Neural progenitor cell (in vitro differentiated cells): ENCODE results near the gene MPHOSPH8.

ENCODE experiments used
- CTCF ChIP-seq: fragments of 200-600 bp; sonication (generic); IDR thresholded peaks from 2 replicates; pipeline ENCODE4 v1.5.1; 2017; ENCODE audit warnings: antibody characterized with exemption, mild to moderate bottlenecking
- EZH2 ChIP-seq: fragments of 200-600 bp; sonication (generic); IDR thresholded peaks from 2 replicates; pipeline ENCODE4 v1.6.1; 2017; ENCODE audit warnings: antibody characterized with exemption, mild to moderate bottlenecking, moderate library complexity

- TF ChIP-seq CTCF: no peak
- no peak for TF ChIP-seq EZH2
These were observed 27.7 kb downstream of the MPHOSPH8 start for GRCh38 chr13:19661126-19661525.
